Activated CD4-positive, alpha-beta T cell treated with anti-CD3 and anti-CD28 coated beads, Interleukin-10, Interleukin-2, amounts not matched to agents 100 ng/mL and 50 ng/mL, durations not matched to agents 16 hours and 8 hours (primary cell): ENCODE data around the gene CHRND.
"Not testable (repeated sequence)": the region's sequence is repeated elsewhere in the genome, so short reads cannot be mapped to it uniquely, and the experiment has no call there.

Experiments
- DNase-seq: peaks from one replicate; pipeline ENCODE4 v3.0.0-alpha.2; 2020

The CHRND gene

DNA sequence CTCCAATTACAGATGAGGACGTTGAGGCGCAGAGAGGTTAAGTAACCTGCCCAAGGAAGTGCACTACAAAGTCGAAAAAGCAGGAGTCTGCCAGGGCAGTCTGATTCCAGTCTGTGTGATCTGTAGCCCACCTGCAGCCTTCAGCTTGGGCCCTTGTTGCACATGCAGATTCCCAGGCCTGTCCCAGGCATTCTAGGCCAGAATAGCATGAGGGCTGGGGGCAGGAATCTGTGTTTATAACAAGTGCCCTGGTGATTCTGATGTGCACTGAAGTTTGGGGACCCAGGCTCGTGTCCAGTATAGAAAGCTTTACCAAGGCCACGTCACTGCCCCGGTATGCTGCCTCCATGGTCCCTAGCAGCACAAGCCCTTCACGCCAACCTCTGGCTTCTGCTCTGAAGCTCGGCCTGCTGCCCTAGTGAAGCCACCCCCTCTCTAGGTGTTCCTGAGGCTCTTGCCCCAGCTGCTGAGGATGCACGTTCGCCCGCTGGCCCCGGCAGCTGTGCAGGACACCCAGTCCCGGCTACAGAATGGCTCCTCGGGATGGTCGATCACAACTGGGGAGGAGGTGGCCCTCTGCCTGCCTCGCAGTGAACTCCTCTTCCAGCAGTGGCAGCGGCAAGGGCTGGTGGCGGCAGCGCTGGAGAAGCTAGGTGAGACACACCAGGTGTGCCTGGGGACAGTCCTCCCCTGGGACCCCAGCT, 18.1 kb downstream of the CHRND start:
- no peak for DNase-seq

DNA sequence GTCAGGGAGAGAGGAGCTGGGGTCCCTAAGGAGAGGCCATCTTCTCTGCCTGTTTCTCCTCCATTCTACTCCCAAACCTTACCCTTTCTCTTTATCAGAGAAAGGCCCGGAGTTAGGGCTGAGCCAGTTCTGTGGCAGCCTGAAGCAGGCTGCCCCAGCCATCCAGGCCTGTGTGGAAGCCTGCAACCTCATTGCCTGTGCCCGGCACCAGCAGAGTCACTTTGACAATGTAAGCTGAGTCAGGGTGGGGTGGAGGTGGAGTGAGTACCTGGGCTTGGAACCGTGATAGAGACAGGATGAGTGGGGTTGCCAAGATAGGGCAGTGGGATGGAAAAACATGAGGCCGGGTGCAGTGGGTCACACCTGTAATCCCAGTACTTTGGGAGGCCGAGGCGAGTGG, 18.7 kb downstream of the CHRND start:
- DNase-seq: no peak

DNA sequence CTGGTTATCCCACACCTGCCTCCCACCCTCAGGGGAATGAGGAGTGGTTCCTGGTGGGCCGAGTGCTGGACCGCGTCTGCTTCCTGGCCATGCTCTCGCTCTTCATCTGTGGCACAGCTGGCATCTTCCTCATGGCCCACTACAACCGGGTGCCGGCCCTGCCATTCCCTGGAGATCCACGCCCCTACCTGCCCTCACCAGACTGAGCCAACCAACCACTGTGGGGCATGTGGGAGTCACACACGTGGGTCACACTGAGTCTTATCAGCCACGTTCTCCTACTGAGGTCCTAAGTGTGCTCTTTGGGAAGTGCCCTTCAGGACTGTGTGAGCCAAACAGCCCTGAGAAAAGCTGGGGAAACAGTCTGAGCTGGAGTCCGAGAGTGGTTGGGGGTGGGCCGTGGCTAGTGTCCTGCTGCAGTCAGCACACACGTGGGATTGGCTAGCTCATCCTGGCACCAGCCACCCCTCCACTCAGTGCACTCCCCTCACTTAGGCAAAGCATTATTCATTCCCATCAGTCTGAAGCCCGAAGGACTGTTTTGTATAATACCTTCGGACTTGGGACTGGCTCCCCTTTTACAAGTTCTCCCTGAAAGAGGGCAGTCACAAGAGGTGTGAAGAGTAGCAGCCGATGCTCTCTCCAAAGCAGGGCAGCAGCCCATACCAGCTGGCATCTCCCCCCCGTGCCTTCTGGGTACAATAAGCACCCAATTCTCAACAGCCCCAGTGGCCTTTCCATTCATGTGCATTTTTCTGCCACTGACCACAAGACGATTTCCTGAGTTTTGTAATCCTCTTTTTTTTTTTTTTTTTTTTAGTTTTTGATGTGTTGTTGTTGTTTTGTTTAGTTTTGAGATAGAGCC, 19.8 kb downstream of the CHRND start:
- DNase-seq: no peak

DNA sequence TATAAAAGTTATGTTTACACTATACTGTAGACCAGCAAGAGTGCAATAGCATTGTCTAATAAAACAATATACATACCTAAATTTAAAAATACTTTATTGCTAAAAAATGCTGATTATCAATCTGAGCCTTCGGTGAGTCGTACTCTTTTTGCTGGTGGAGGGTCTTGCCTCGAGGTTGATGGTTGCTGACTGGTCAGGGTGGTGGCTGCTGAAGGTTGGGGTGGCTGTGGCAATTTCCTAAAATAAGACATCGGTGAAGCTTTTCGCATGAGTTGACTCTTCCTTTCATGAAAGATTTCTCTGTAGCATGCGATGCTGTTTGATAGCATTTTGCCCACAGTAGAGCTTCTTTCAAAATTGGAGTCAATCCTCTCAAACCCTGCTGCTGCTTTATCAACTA, 22.0 kb downstream of the CHRND start:
- no peak for DNase-seq

DNA sequence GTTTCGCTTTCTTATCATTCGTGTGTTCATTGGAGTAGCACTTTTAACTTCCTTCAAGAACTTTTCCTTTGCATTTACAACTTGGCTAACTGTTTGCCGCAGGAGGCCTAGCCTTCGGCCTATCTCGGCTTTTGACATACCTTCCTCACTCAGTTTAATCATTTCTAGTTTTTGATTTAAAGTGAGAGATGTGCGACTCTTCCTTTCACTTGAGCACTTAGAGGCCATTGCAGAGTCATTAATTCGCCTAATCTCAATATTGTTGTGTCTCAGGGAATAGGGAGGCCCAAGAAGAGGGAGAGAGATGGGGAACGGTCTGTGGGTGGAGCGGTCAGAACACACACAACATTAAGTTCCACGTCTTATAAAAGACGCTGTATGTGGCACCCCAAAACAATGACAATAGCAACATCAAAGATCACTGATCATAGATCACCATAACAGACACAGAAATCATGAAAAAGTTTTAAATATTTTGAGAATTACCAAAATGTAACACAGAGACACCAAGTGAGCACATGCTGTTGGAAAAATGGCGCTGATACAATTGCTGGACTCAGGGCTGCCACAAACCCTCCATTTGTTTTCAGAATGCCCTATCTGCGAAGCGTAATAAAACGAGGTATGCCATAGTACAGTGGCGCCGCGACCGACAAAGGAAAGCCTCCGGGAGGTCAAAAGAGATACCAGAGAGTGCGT, 23.8 kb downstream of the CHRND start:
- no peak for DNase-seq

GRCh38 chr2:232550354-232551249, 24.6 kb downstream of the CHRND start, which contains the start of the genes EIF4E2 and TIGD1:
Gene EIF4E2, plus strand, starts transcription at chr2:232550689. Its CDS starts 36 bp downstream, at chr2:232550725.
Gene TIGD1, minus strand, starts transcription at chr2:232550557. Its CDS starts 675 bp downstream, at chr2:232549882.
- peak; percentile 96 for DNase-seq

DNA sequence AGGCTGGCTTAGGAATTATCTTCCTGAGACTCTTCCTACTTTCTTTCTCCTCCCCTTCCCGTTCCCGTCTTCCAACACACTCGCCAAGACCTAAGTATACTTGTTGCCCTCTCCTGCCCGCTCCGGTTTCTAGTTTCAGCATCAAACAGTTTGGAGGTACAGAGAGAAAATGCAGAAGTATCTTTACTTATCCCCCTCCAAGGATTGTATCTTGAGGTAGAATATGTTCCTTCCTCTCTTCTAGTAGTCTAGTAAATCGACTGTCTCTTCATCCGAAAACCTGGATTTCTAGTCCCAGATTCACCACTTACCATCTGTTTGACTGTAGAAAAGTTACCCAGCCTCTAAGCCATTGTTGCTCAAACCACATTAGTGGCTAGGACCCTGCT, 25.3 kb downstream of the CHRND start:
- no peak for DNase-seq

DNA sequence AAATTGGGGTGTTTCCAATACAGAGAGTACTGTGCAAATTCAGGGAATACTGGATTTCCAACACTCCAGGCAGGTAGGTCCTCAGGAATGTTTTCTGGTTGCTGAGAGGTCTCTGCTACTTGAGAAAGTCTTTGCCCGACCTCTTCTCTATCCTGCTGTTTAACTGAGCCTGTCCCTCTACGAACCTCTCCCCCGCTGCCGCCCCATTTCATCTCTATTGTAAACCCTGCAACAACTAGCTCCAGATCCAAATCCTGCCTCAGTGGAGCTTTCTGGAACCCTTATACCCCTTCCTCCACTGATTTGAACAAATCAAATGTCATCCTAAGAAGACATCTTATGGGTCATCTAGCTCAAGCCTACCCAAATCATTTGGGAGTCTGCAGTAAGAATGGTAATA, 25.8 kb downstream of the CHRND start:
- no peak for DNase-seq

DNA sequence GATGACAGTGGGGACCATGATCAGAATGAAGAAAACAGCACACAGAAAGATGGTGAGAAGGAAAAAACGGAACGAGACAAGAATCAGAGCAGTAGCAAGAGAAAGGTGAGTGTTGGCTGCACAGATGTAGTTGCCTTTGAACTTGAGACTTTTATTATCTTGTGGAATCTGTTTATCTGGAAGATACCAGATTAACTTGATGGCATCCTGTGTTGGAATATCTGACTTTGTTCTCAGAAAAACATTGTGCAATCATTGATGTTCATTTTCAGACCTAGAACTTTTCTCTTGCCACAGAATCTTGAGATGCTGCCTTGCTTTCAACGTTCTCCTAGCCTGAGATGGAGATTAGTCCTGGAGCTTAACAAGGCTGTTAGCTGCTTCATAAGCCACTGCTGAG, 30.5 kb downstream of the CHRND start:
- no peak for DNase-seq

DNA sequence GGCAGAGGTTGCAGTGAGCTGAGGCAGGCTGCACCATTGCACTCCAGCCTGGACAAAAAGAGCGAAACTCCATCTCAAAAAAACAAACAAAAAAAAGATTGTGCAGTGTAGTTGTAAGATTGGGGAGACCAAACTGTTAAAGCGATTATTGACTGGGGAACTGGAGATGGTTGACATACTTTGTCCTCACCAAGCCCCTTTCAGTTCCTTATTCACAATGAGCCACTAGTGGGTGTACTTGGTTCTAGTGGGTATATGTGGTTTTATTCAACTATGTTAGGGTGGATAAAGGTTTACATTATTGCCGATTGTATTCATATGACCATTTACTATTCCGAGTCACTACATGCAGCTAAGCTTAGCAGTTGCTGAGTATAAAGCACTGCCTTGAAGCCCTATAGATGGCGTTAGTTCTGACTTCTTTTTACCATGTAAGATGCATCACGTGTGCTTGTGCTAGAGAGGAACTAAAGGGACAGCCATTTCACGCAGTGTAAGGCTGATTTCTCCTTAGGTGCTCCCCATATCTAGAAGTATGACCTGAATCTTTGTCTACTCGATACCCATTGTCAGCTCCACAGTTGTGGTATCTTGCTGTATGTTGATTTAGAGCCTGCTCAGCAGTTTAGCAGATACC, 36.7 kb downstream of the CHRND start:
- DNase-seq: no peak

DNA sequence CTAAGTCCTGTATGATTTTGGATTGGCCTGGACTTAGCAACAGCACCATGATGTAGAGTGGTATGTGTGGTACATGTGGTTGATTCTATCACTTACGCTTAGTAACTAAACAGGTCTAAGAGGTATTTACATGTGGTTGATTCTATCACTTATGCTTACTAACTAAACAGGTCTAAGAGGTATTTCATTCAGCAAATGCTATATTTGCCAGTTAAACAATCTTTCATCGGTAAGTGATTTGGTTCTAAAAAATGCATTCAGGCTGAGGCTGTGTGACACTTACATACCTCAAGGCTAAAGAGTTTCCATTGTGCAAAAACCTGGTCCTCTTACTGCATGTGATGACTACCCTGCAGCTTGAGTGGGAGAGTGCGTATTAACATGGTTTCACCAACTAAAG, 37.6 kb downstream of the CHRND start:
- DNase-seq: no peak

GRCh38 chr2:232567721-232568120, 41.8 kb downstream of the CHRND start:
- no peak for DNase-seq

DNA sequence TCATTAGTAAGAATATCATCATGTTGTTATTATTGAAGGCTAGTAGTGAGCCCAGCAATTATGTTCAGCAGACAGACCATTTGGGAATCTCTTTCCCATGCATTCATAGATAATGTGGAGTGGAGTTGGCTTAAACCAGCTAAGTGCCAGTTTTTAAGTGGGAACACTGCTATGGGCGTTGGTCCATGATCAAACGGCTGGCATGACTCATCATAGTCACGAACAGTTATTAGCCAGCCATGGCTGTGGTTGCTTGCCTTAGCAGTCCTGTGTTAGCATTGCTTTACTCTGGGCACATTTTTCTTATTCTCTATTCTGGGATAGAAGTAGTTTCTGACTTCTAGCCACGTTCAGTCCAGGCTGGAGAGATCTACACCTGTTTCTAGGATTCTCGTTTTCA, 42.2 kb downstream of the CHRND start:
- DNase-seq: no peak

GRCh38 chr2:232569541-232569940, 43.6 kb downstream of the CHRND start:
- DNase-seq: no peak

- DNase-seq: not testable (repeated sequence)
These were observed 44.5 kb downstream of the CHRND start for GRCh38 chr2:232570481-232570880.

DNA sequence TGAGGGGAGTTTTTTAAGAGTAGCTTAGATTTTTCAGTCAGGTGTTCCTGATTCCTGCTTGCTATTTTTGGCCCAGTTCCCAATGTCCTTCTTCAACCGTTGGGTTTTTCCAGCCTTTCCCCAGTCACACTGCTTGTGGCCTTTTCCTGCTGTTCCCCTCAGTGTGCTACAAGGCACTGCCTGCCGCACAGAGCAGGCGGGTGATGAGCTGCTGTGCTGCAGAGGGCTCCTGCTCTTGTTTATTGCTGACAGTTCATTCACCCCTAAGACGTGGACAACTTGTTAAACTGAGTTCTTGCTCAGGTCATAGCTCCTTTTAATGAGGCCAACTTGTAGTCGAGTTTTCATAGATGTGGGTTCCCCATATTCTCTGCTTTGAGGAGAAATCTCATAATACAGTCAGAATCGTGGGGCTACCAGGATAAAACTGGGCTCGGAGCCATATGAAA, 45.1 kb downstream of the CHRND start:
- no peak for DNase-seq

GRCh38 chr2:232573042-232573441, 47.1 kb downstream of the CHRND start:
- DNase-seq: no peak

GRCh38 chr2:232573771-232574435, 47.9 kb downstream of the CHRND start:
- no peak for DNase-seq

GRCh38 chr2:232574674-232575403, 48.9 kb downstream of the CHRND start:
- DNase-seq: no peak

DNA sequence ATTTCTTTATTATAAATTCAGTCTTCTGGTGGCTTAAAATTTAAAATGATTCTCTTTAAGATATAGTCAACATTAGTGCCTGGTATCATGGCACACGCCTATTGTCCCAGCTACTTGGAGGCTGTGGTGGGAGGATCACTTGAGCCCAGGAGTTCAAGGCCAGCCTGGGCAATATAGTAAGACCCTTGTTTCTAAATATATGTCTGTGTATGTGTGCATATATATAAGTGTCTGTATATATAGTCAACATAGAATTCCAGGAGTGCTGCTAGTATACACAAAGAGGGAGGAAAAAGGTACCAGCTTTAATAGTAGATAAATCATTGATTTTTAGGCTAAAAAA, 49.4 kb downstream of the CHRND start:
- DNase-seq: no peak

DNA sequence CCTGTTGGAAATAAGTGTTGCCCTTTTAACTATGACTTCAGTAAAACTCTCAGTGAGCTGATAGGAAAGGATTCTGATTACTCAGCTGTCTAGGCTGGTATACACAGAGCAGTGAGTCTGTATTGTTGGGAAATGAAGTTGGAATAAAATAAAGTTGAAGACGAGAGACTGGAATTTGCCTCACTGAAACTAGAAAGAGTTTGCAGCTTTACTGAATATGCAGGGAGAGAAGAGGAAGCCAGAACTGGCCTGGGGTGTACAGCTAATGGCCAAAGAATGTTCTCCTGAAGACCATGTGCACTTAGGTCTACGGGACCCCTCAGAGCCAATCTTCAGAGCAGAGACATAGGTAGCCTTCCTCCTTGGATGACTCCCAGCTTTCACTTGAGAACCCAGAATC, 51.0 kb downstream of the CHRND start:
- DNase-seq: no peak
